ENCODE results near the gene CDK3. TPM values are rescaled to one million over a fixed set of nuclear protein-coding genes. Genes with fewer than 3 reads are reported as not detected.

Gene CDK3
- total RNA-seq, 1 experiment from 2014 or later: 8.5 TPM

- Histone ChIP-seq H3K4me3 (ENCODE audit: low read length) (no peak overlapping the region), H3K36me3 (ENCODE audit: low read depth, low read length) (peaks cover 20% of the 10 kb centered on the region), H3K9ac (ENCODE audit: low read length) (no peak overlapping the region), H4K20me1 (ENCODE audit: low read length) (no peaks in the 10 kb centered on the region), H2AFZ (ENCODE audit: low read length) (no peak overlapping the region), H3K9me3 (ENCODE audit: low read length) (no peaks in the 10 kb centered on the region), H3K27ac (ENCODE audit: low read length) (no peak overlapping the region), H3K79me2 (ENCODE audit: low read length) (no peaks in the 10 kb centered on the region), H3K4me2 (ENCODE audit: low read length) (no peak overlapping the region), H3F3A (ENCODE audit: low read length, unreplicated experiment) (no peaks in the 10 kb centered on the region), H3K9me2 (replicated peaks; ENCODE audit: low read length) (no peaks in the 10 kb centered on the region), H3K4me1 (ENCODE audit: insufficient read depth, low read length) (no peaks in the 10 kb centered on the region), H3K27me3 (ENCODE audit: low read length) (no peaks in the 10 kb centered on the region)
- no peak for TF ChIP-seq EZH2phosphoT487 (IDR thresholded peaks at IDR 0.05; ENCODE audit: borderline replicate concordance, low read length)
- TF ChIP-seq EZH2 (IDR thresholded peaks at IDR 0.05; ENCODE audit: low read length, unreplicated experiment): no peak
- TF ChIP-seq CTCF (conservative IDR thresholded peaks at IDR 0.05; ENCODE audit: low read depth, low read length): no peak
- ATAC-seq: no peak
- DNase-seq: no peak
- CTCF ChIA-PET: no interaction called here
- POLR2A ChIA-PET (ENCODE audit: unreplicated experiment): interaction anchor here (0.6 kb wide), 1 partner anchor 76 kb away, joined by 14 read pairs; no protein-coding TSS in a partner anchor
- intact Hi-C loops (cut with micrococcal nuclease): no loop called here
- BruUV-seq (replicated peaks): no TSS peak
These were observed 18.1 kb downstream of the CDK3 start for GRCh38 chr17:76018801-76019200.

- H3F3A ChIP-seq (ENCODE audit: low read length, unreplicated experiment): no peaks in the 10 kb centered on the region
- peaks cover 8% of the 10 kb centered on the region for H3K79me2 ChIP-seq (ENCODE audit: low read length)
- no peak for DNase-seq
- no peaks in the 10 kb centered on the region for H3K9me2 ChIP-seq (replicated peaks; ENCODE audit: low read length)
- no peaks in the 10 kb centered on the region for H3K9me3 ChIP-seq (ENCODE audit: low read length)
- H3K4me1 ChIP-seq (ENCODE audit: insufficient read depth, low read length): no peaks in the 10 kb centered on the region
- no peaks in the 10 kb centered on the region for H3K27me3 ChIP-seq (ENCODE audit: low read length)
- ATAC-seq: no peak
- no peak overlapping the region for H2AFZ ChIP-seq (ENCODE audit: low read length)
- no peak overlapping the region for H3K4me3 ChIP-seq (ENCODE audit: low read length)
- intact Hi-C loops (cut with micrococcal nuclease): no loop called here
- POLR2A ChIA-PET (ENCODE audit: unreplicated experiment): interaction anchor here (0.7 kb wide), 1 partner anchor 106 kb away, joined by 4 read pairs; no protein-coding TSS in a partner anchor
- H3K27ac ChIP-seq (ENCODE audit: low read length): no peak overlapping the region
- no peak for TF ChIP-seq EZH2phosphoT487 (IDR thresholded peaks at IDR 0.05; ENCODE audit: borderline replicate concordance, low read length)
- TF ChIP-seq EZH2 (IDR thresholded peaks at IDR 0.05; ENCODE audit: low read length, unreplicated experiment): no peak
- no peak for TF ChIP-seq CTCF (conservative IDR thresholded peaks at IDR 0.05; ENCODE audit: low read depth, low read length)
- CTCF ChIA-PET: interaction anchor here (0.6 kb wide), 1 partner anchor 15 kb away, joined by 6 read pairs; no protein-coding TSS in a partner anchor
- peaks cover 20% of the 10 kb centered on the region for H3K36me3 ChIP-seq (ENCODE audit: low read depth, low read length)
- BruUV-seq (replicated peaks): no TSS peak
- H4K20me1 ChIP-seq (ENCODE audit: low read length): 0 out of 2 replicates have a peak, but pooled peaks cover 3% of the 10 kb centered on the region
- no peak overlapping the region for H3K9ac ChIP-seq (ENCODE audit: low read length)
- no peak overlapping the region for H3K4me2 ChIP-seq (ENCODE audit: low read length)
These were observed 19.3 kb downstream of the CDK3 start for GRCh38 chr17:76019833-76020467.

- Histone ChIP-seq H3K27ac (ENCODE audit: low read length) (no peak overlapping the region), H3K9me2 (replicated peaks; ENCODE audit: low read length) (no peaks in the 10 kb centered on the region), H3K9ac (ENCODE audit: low read length) (no peak overlapping the region), H3K36me3 (ENCODE audit: low read depth, low read length) (peaks cover 14% of the 10 kb centered on the region), H3F3A (ENCODE audit: low read length, unreplicated experiment) (no peaks in the 10 kb centered on the region), H3K79me2 (ENCODE audit: low read length) (peaks cover 32% of the 10 kb centered on the region), H3K27me3 (ENCODE audit: low read length) (no peaks in the 10 kb centered on the region), H3K9me3 (ENCODE audit: low read length) (no peaks in the 10 kb centered on the region), H4K20me1 (ENCODE audit: low read length) (0 out of 2 replicates have a peak, but pooled peaks cover 3% of the 10 kb centered on the region), H3K4me3 (ENCODE audit: low read length) (no peak overlapping the region), H2AFZ (ENCODE audit: low read length) (no peak overlapping the region), H3K4me1 (ENCODE audit: insufficient read depth, low read length) (peaks cover 15% of the 10 kb centered on the region), H3K4me2 (ENCODE audit: low read length) (no peak overlapping the region)
- POLR2A ChIA-PET (ENCODE audit: unreplicated experiment): no interaction called here
- intact Hi-C loops (cut with micrococcal nuclease): no loop called here
- CTCF ChIA-PET: no interaction called here
- no peak for ATAC-seq
- BruUV-seq (replicated peaks): no TSS peak
- TF ChIP-seq CTCF (conservative IDR thresholded peaks at IDR 0.05; ENCODE audit: low read depth, low read length): no peak
- no peak for TF ChIP-seq EZH2 (IDR thresholded peaks at IDR 0.05; ENCODE audit: low read length, unreplicated experiment)
- TF ChIP-seq EZH2phosphoT487 (IDR thresholded peaks at IDR 0.05; ENCODE audit: borderline replicate concordance, low read length): no peak
- DNase-seq: no peak
These were observed 21.6 kb downstream of the CDK3 start for GRCh38 chr17:76022285-76022684.

Data from PC-3 (cell line).